NB4 (cell line): ENCODE data around the gene SYNPO2L.

ENCODE experiments used
- CTCF ChIP-seq: IDR thresholded peaks from one replicate; pipeline ENCODE4 v1.5.1; 2012; ENCODE audit warnings: low read depth, low read length
- MYC ChIP-seq: IDR thresholded peaks from 2 replicates; pipeline ENCODE4 v1.6.1; 2011; ENCODE audit warnings: low read depth, low read length
- POLR2A ChIP-seq: IDR thresholded peaks from 2 replicates; pipeline ENCODE4 v1.6.1; 2011; ENCODE audit warnings: mild to moderate bottlenecking; ENCODE audit not compliant: insufficient read length; ENCODE audit errors: extremely low read depth

DNA sequence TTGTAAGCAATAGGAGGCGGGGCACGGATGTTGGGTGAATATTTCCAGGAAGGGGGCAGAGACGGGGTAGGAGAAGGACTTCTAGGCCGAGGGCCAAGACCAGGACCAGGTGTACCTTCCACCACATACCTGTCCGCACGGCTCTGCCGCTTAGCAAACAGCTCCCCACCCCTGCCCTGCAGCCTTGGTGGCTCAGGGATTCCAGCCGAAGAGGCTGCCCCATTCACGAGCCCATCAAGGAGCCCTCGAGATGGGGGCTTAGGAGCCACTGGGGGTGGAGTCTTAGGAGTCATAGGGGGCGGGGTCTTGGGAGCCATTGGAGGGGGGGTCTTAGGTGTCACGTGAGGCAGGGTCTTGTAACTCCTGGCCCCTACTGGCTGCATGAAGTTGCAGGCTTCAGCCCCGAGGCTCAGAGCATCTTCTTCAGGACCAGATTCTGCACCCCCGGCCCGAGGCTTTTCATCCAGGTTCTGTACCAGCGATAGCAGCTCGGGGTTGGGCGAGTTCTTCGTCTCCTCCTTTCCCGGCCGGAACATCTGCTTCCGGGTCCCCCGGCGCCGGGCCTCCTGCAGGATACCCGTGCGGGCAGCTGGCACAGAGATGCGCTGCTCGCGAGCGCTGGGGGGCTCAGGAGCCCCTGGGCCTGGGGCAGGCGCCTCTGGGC lies 8.5 kb downstream of the SYNPO2L start:
- TF ChIP-seq CTCF (no peak), POLR2A (no peak), MYC (no peak)
